ENCODE data around the gene FBN1.
A peak's percentile ranks its signal among the peaks of the same experiment; 100 is the strongest.

The FBN1 gene

DNA sequence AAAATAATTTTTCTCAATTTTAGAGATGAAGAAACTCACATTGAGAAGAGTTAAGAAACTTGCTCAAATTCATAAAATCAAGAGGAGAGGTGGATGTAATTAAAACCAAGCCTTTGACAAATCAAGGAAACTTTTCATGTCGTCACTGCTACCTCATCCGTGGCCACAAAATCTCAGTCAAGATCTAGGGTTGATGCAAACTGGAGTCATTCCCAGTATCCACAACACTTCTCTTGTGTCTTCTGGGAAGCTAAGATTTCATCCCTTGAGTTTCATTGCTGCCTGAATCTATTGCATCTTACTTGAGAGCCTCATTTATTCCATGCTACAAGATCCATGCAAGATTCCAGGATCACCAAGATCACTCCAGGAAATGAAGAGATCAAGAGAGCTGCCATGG, 5.4 kb upstream of the FBN1 start:
- no peak for DNase-seq

DNA sequence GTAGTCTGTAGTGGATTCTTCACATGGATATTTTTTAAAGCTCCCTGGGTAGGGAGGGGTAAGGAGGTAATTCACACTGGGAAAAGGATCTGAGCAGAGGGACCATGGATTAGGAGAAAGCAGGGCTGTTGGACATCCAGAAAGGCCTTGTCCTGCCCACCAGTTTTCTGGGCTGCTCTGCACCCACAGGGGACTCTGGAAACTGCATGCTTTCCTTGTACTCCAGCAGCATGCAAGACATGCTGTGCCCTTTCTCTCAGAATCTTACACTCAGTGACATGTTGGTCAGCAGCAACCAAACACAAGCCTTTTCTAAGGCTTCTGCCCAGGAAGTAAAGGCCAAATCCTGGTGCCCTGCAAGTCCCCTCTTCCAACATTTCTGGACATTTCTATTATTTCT, 2.5 kb upstream of the FBN1 start:
- no peak for DNase-seq

DNA sequence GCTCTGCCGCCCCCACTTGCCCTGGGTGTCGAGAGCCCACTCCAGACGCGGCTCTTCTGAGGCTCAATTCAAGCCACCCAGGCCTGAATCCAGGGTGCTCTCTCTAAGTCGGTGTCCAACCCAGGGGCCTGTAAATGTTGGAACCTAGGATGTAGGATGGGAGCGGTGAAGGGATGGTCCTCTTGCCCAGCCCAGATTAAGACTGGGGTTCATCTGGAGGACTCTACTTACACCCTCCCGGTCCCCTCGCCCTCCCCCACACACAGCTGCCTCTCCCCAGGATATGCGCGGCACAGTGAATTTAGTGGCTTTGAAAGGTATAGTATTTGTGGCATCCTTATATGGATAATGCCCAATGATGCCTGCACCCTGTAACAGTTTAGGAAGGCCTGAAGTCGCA, 822 bp upstream of the FBN1 start:
- DNase-seq: no peak

DNA sequence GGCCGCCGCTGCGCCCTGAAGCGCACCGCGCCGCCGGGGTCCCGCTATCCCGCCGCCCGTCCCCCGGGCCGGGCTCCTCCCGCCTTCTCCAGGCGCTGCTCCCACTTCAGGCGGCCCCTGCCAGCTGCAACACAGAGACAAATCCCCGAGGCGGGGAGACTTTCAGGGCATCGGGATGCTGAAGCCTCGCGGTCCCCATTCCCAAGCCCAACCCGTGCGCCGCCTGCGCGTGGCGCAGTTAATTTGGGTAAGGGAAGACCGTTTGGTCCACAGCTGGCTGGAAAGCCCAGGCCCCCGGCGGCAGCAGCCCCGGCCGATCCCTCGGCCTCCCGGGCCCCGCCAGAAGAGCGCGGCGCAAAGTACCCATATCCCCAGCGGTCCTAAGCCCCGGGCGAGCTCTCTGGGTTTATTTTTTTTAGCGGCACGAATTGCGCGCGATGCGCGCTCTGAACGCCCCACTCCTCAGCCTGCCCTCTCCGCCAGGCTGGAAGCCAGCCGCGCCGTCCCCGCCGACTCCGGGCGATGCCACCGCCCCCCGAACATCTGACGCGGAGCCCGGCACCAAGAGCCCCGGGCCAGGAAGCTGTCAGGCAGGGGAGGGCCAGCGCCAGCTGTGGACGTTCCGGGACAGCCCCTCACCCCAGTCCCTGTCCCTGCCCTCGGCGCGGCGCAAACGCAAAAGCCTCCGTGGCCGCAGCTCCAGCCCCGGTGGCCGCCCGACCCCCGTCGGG, 517 bp downstream of the FBN1 start:
- DNase-seq: no peak

DNA sequence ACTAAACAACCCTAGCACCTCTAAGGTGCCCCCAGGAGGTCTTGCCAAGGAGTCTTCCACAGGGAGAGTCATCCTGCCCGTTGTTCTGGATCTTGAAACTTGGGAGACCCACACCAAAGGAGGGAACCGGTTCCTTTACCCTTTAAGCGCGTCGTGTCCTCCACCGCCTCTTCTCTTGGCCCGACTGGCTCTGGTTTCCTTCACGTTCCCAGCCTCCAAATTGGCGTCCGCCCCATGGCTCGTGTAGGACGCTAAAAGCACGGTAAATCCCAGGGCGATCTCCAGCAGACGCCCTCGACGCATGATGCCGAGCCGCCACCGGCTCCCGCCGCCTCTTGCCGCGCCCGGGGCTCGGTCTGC, 1.1 kb downstream of the FBN1 start:
- no peak for DNase-seq

DNA sequence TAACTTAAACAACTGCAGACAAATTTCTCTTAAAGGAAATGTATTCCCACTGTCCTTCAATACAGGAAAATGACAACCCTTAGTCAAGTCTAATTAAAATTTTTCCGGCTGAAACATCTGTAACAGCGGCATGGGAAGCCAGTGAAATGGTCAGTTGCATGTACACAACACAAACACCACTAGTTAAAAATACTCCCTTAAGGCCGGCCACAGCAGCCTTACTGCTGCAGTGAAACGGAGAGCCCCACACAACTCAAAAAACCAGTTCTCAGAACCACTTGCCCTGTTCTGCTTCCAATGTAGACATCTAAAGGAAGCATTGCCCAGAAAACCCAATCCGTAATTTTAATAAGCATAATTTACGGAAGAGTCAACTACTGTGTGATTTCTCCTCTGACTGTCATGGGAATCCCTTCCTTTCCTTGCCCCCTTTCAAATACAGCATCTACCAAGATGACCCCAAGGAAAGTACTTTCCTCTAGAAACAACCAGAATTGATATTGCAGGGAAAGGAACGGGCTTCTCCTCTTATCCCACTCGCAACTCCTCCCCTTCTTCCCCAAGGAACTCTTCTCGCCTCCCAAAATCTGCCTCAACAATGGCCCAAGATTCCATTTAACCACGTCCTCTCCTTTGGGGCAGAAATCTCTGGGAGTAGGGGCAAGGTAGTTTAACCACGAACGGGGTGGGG, 1.6 kb downstream of the FBN1 start:
- no peak for DNase-seq

DNA sequence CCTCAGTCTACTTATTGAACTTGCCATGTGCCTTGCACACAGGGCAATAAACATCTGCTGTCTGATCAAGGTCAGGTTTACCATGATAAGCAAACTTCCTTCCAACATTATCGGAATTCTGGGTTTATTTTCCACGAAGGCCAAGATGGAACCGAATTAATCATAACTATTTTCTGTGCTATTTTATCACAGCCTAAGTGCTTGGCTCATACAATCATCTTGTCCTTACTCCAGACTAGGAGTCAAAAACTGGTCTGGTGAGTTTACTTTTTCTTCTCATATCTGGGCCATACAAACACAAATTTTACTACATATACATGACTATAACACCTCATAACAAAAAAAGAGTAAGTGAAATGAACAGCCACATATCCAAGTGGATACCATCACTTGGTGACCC, 2.3 kb downstream of the FBN1 start:
- DNase-seq: no peak

DNA sequence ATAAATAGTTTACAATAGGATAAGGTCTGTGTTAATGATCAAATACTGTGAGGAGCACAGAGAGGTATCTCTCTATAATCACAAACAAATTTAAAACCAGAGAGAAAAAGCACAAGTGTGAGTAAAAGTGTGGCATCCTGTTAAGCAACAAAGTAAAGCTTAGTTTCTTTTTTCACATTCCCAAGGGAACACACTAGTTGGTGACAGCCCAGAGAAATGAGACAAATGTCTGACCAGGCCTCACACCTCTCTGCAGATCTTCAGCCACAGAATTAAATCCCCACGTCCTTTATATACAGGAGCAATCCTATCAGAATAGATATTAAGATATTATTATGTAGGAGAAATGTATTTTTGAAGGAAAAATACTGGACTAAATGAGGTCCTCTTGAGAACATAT, 2.7 kb downstream of the FBN1 start:
- DNase-seq: no peak

DNA sequence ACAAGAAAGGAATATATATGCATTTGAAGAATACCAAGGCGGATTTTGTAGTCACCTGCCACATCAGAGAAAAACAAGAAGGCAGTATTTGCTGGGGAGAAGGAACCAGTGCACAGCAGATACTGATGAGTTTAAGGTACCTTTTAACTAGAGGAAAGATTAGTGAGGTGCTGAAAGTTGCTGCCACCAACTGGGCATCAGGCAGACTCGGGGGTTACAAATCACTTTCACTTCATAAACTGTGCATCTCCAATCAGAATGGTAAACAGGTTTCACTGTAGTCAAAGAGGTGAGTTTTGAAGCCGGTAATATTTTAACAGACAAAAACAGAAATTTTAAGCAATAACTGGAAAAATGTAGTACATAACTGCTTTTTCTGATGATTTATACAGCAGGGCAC, 4.1 kb downstream of the FBN1 start:
- no peak for DNase-seq

DNA sequence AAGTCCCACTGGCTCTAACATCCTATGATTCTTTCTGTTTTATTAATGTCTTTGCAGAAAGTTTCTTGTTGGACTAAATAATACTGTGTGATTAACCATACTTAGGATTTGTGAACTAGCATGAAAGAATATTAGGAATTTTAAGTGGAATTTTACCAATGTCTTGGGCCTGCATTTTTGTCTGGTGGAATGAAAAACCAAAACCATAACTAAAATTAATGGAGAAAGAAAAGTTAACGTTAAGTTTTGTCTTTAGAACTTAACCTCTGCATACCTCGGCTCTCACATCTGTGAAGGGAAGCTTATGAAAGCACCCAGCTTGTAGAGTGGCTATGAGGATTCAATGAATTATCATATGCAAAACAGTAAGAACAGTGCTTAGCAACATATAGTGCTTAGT, 6.5 kb downstream of the FBN1 start:
- DNase-seq: no peak

DNA sequence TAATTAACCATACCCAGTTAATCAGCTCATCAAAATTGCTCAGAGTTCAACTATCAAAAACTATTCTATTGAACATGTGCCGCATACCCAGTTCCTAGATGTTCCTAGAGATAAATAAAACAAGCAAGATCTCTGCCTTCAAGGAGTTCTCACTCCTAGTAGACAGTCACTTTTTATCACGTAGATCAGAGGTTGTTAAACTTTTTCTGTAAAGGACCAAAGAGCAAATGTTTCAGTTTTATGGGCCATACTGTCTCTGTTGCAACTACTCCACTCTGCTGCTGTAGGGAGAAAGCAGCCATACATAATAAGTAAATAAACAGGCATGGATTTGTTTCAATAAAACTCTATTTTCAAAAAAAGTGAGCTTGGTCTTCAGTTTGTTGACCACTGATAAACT, 7.9 kb downstream of the FBN1 start:
- DNase-seq: no peak

DNA sequence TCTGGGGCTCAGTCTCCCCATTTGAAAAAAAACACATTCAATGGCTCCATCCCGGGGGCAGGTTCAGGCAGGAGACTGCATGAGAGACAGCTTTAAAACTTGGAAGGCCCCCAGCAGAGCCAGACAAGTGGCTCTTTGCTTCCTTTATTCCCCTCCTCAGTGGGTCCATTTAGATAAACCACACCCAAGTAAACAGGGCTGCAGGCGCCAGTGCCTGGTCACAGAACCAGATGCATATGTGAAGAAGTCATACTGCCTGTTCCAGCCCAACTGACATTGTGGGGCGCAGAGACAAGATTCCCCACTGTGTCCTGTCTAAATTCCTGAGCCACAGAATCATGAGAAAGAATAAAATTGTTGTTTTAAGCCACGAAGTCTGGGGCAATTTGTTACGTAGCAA, 9.0 kb downstream of the FBN1 start:
- no peak for DNase-seq

DNA sequence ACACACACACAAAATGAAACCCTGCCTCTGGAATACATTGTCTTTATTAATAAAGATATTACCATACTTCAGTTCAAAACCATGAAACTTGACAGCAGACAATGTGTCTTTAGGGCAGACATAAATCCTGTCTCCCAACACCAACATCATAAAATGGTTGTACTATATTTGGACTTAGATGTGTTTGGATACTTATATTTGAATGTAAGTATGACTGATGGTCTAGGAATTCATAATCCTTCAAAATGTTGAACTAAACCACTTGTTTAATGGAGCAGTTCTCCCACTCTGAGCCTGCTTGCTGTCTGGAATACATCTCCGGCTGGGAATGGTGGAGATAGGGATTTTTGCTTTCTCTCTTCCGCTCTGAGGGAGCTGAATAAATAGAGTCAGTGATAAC, 10.6 kb downstream of the FBN1 start:
- DNase-seq: no peak

DNA sequence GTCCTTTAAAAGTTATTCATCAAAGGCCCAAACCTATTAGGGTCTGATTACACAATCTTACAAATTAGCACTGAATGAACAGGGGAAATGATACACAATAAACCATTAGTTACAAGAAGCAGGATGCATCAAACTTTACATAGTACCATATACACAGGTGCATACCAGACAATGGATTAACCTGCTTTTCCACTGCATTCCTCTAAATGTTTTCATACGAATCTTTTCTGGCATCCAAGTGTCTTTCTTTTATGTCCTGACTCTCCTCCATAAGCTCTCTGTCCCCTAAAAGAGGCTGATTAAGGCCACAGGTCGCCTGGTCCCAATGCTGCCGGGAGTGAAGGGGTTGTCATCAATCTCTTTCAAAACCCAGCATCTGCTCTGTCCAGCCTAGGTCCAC, 11.4 kb downstream of the FBN1 start:
- no peak for DNase-seq

DNA sequence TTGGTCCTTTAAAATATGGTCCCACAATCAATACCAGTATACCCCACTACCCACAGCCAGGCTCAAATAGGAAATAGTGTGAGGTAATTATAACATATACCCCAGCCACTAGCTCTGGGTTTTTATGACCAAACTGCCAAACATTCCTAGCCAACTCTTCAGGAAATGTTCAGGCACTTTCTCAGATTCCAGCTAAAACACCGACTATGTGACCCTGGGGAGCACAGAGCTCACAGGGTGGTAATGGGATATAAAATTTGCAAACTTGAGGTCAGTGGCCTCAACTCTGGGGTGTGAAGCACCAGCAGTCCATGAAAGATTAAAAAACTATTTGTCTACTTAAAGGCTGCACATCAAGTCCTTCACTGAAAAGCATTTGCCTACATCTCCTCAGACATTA, 12.9 kb downstream of the FBN1 start:
- DNase-seq: no peak

DNA sequence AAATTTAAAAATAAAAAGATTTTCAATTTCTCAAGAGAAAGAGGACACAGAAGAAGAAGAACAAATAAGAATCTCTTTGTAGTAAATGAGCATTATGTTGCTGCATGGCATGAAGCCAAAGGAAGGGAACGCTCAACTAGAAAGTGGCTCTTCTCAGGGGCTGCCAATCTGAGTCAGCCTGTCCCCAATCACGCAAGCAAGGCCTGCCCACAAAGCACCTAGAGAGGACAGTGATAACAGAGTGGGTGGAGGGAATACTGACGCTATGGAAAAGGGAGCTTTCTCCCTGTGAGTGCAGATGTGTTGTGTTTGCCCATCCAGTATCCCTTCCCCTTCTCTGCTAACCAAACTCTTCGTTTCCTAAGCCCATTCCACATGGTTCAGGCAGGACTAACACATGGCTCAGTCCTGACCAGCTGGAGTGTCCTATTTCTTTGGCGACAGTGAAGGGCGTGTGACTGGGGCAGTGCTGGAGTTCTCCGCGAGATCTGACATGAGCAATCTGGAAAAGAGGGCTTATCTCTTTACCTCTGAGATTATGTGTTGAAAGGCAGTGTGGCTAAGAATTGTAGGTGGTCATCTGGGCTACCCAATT, 14.2 kb downstream of the FBN1 start:
- DNase-seq: peak; percentile 9

DNA sequence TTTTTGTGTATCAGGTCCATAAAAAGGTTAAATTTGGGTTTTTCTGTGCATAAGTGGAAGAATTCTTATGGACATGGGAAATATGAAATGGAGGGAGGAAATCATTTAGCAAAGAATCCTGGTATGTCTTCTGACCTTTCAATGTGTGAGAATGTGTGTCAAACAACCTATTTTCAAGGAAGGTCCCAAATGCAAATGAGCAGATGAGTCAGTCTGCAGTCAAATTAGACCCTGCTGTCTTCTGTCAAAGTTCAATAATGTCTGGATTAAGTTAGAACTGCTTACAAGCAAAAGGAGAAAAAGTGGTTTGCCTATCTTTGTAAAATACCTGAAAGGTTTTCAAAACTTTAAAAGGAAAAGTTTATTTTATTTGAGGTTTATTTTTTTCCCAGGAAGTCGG, 15.3 kb downstream of the FBN1 start:
- no peak for DNase-seq

DNA sequence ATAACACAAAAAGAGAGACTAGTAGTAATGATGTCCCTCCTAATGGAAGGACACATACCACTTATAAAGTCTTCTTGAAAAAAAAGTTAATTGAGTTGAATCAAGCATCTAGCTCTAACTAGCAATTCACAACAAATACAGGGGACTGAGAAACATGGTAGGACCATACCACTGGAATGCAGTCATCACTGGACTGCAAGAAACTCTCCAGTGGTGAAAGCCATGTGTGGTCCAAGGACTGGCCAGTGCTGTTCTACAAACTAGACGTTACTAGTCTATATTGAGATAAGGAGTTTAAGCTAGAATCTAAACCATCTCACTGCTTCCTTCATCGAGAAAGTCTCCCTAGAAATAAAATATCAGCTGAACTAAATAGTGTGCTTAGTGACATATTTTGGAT, 16.7 kb downstream of the FBN1 start:
- no peak for DNase-seq

DNA sequence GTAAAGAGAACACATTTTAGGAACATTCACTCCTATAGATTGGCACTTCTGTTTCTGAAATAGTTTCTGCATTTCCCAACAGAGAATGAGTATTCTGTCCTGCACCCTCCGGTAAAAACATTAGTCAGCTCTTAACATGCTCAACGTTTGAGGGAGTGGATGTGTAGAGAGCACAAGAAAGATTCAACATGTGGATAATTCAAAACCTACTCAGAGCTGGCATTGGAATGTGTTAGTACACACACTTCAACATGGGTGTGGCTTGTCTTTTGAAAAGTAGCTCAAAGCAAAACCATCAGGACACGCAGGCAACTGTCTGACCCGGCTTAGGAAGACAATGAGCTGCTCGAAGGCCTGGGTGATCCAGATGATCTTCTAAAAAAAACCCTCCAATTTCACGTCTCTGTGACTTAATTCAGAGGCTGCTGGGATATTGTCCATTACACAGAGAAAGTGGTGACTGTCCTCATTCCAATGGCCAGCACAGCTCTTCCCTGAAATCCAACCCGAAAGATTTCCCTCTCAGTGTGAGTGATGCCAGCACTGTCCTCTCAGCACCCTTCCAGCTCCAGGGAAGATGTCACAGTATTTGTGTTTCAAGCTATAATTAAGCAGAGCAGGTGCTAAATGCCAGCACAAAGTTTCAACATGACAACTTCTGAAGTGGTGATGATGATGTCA, 18.1 kb downstream of the FBN1 start:
- no peak for DNase-seq

DNA sequence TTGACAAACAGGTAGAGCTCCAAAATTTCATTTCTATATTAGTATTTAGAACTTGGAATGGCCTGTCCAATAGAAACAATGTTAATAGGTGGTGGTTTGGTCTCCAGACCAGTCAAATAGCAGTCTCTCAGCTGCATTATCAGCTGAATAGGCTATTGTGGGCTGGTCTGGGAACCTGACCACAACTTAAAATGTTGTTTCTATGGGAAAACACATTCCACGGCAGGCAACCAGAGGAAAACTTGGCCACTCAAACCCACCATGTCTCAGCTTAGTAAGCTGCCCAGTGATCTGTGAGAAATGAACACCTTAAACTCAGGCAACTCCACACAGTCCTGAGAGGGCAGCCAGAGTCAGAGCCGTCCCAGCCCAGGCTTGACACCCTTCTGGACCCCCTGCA, 20.4 kb downstream of the FBN1 start:
- no peak for DNase-seq

DNA sequence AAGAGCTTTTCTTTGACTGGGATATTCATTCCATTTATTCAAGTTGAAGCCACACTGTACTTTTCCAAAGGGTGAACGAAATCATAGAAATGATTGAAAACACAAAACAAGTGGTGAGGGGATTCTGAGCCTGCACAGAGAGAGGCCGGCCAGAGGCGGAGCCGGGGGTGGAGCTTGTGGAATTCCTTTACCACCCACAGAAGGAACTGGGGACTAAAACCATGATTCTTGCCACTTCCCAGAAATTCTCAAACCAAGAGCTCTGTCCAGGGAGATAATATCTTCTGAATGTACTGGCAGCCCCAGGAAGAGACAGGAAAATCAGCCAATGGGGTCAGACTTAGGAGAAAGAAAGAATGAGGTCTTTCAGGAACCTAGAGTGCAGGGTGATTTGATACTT, 20.8 kb downstream of the FBN1 start:
- no peak for DNase-seq

DNA sequence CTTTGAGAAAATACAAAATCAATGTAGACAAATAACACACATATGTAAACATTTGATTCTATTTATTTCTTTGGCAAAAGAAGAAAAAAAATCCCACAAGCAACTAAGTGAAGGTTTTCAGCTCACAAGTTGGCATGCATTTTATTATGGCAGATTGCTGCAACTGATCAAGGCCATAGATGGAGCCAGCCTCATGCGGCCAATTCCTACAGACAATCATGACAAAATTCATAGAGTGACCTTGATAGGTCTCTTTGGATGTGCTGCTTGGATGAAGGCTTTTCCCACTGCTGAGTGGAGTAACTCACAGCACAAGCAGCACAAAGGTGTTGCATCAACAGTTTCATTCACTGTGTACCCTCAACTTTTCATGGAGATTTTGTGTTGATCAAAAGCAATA, 22.1 kb downstream of the FBN1 start:
- DNase-seq: no peak

DNA sequence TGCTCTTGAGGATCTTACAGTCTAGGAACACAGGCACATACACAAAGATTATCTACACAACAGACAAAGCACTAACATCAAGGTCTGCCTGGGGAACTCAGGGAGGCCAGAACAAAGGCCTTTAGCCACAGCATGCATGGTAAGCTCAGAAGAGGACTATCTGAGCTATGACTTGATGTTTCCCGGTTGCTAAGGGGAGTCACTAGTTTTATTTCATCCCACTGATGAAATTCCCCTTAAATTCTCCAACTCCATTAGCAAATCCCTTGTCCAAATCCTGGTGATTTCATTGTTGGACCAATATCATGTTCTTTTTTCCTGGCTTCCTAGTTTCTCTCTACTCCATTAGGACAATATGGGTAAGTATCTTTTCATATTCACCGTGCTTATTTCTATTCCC, 23.3 kb downstream of the FBN1 start:
- DNase-seq: no peak

DNA sequence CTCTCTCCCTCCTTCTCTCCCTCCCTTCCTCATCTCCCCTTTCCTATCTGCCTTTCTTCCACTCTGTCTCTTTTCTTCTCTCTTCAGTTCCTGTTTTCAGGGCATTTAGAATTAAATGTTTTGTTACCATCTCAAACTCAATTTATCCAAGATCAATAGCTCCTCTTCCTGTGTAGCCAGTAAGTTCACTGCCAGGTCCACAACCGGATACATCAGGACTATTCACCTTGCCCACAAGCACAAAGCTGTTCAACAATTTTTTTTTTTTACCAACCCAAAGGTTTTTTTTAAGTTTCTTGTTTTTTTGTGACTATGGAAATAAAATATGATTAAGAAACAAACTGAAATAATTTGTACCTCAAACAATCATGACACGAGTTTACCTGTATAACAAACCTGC, 26.1 kb downstream of the FBN1 start:
- no peak for DNase-seq
